Measurements from ENCODE around the gene CBFB. TPM values are rescaled to one million over a fixed set of nuclear protein-coding genes. Genes with fewer than 3 reads are reported as not detected.

Gene CBFB
- total and polyA plus RNA-seq, 2 of the 13 experiments (the other 11 are each of a cell fraction or from before 2014, with no cell fraction given) = 22.1 to 70.8 TPM

GRCh38 chr16:67036323-67036741 lies 7.4 kb downstream of the CBFB start:
- intact Hi-C loops (cut with micrococcal nuclease; ENCODE audit: unreplicated experiment) (no loop called here), in situ Hi-C loops (cut with HindIII; ENCODE audit: extremely low pct_ligation_motif_present, low pct_unique_long_range_greater_than_20kb) (no loop called here)
- H3K4me2 ChIP-seq (ENCODE audit: low read depth, low read length) = no peak overlapping the region
- no peak overlapping the region for H3K27ac ChIP-seq (ENCODE audit: extremely low read length, insufficient read depth, low read length)
- peaks cover 2 to 39% of the 10 kb centered on the region in 2 experiments; a peak in 4 of 5 replicates for H3K36me3 ChIP-seq (replicated peaks in 1 of 2; ENCODE audit: control insufficient read depth in 1 of 2, insufficient read depth in 2 of 2, low read length in 2 of 2)
- H3K9me3 ChIP-seq (ENCODE audit: low read length) = no peaks in the 10 kb centered on the region
- POLR2A ChIA-PET = no interaction called here
- ATAC-seq (no peak), DNase-seq (ENCODE audit: low spot score) (no peak), FAIRE-seq (no peak)
- no peak overlapping the region for H3K4me3 ChIP-seq (replicated peaks in 1 of 3; ENCODE audit: insufficient read depth in 1 of 3, low read depth in 2 of 3, low read length in 3 of 3)
- H4K20me1 ChIP-seq (ENCODE audit: insufficient read depth, low read length) = no peaks in the 10 kb centered on the region; the same call in 1 of the 2 replicates
- peak; percentile 58 to 61 for TF ChIP-seq MAFK (conservative IDR thresholded peaks at IDR 0.05 in 1 of 2, IDR thresholded peaks at IDR 0.05 in 1 of 2; ENCODE audit: low read length in 2 of 2)
- no peak for TF ChIP-seq SAP130 (CRISPR knock-in tag; IDR thresholded peaks at IDR 0.05; ENCODE audit: low read depth)
- TF ChIP-seq MAFF (IDR thresholded peaks at IDR 0.05; ENCODE audit: low read depth, low read length) = peak; percentile 37; the same call in 1 of the 2 replicates
- no TSS peak for BruUV-seq (replicated peaks)
- H2AFZ ChIP-seq (ENCODE audit: low read length) = no peak overlapping the region
- peaks cover 35% of the 10 kb centered on the region for H3K4me1 ChIP-seq (ENCODE audit: insufficient read depth, low read length)
- H3K79me2 ChIP-seq (ENCODE audit: insufficient read depth, low read length) = peaks cover 84% of the 10 kb centered on the region
- no peaks in the 10 kb centered on the region for H3K27me3 ChIP-seq (ENCODE audit: control insufficient read depth in 1 of 2, insufficient read depth in 2 of 2, low read length in 2 of 2)
- CTCF ChIA-PET (ENCODE audit: low intra/inter-chr PET ratio, low total read pairs) = no interaction called here
- no peak overlapping the region for H3K9ac ChIP-seq (ENCODE audit: insufficient read depth, low read depth, low read length)
- 96% methylated on average over 5 of the region's 5 CpGs for WGBS (ENCODE audit: low lambda C conversion rate)

DNA sequence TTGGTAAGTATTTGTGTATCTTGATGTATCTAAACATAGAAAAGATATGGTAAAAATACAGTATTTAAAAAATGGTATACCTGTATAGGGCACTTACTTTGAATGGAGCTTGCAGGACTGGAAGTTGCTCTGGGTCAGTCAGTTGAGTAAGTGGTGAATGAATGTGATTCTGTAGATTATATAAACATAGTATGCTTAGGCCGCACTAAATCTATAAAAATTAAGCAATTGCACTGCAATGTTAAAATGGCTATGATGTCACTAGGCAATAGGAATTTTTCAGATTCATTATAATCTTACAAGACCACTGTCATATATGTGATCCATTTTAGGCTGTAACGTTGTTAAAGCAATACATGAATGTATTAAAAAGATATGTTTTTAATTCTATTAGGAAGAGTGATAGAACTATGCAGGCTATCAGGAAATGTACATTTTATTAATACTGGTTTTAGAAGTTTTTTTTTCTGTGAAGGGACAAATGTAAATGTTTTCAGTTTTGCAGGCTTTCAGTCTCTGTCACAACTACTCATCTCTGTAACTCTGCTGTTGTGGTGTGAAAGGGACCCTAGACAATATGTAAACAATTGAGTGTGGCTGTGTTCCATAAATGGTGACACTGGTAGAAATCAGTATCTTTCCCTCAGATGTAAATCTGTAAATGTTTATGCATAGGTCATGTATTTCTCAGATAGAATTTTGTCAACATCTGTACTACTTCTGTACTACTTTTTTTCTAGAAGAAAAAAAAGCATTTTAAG lies 10.5 kb downstream of the CBFB start:
- Histone ChIP-seq H3K9ac (ENCODE audit: insufficient read depth, low read depth, low read length) (no peak overlapping the region), H3K4me3 (replicated peaks in 1 of 3; ENCODE audit: insufficient read depth in 1 of 3, low read depth in 2 of 3, low read length in 3 of 3) (no peak overlapping the region), H3K4me1 (ENCODE audit: insufficient read depth, low read length) (peaks cover 12% of the 10 kb centered on the region), H3K9me3 (ENCODE audit: low read length) (no peaks in the 10 kb centered on the region), H3K27me3 (ENCODE audit: control insufficient read depth in 1 of 2, insufficient read depth in 2 of 2, low read length in 2 of 2) (no peaks in the 10 kb centered on the region), H3K27ac (ENCODE audit: extremely low read length, insufficient read depth, low read length) (no peak overlapping the region), H4K20me1 (ENCODE audit: insufficient read depth, low read length) (no peaks in the 10 kb centered on the region), H3K4me2 (ENCODE audit: low read depth, low read length) (no peak overlapping the region), H2AFZ (ENCODE audit: low read length) (no peak overlapping the region), H3K36me3 (replicated peaks in 1 of 2; ENCODE audit: control insufficient read depth in 1 of 2, insufficient read depth in 2 of 2, low read length in 2 of 2) (peaks cover 6 to 46% of the 10 kb centered on the region in 2 experiments), H3K79me2 (ENCODE audit: insufficient read depth, low read length) (peaks cover 65% of the 10 kb centered on the region)
- FAIRE-seq (no peak), ATAC-seq (no peak), DNase-seq (ENCODE audit: low spot score) (no peak)
- BruUV-seq (replicated peaks) = no TSS peak
- ChIA-PET POLR2A (no interaction called here), CTCF (ENCODE audit: low intra/inter-chr PET ratio, low total read pairs) (no interaction called here)
- in situ Hi-C loops (cut with HindIII; ENCODE audit: extremely low pct_ligation_motif_present, low pct_unique_long_range_greater_than_20kb) = no loop called here
- WGBS (ENCODE audit: low lambda C conversion rate) = 97% methylated on average over 2 of the region's 2 CpGs
- intact Hi-C loops (cut with micrococcal nuclease; ENCODE audit: unreplicated experiment) = no loop called here
- TF ChIP-seq ATF7 (IDR thresholded peaks at IDR 0.05) (no peak), ATF7 (CRISPR knock-in tag; IDR thresholded peaks at IDR 0.05) (no peak)
